ENCODE measurements around the gene MYO1A.

DNA sequence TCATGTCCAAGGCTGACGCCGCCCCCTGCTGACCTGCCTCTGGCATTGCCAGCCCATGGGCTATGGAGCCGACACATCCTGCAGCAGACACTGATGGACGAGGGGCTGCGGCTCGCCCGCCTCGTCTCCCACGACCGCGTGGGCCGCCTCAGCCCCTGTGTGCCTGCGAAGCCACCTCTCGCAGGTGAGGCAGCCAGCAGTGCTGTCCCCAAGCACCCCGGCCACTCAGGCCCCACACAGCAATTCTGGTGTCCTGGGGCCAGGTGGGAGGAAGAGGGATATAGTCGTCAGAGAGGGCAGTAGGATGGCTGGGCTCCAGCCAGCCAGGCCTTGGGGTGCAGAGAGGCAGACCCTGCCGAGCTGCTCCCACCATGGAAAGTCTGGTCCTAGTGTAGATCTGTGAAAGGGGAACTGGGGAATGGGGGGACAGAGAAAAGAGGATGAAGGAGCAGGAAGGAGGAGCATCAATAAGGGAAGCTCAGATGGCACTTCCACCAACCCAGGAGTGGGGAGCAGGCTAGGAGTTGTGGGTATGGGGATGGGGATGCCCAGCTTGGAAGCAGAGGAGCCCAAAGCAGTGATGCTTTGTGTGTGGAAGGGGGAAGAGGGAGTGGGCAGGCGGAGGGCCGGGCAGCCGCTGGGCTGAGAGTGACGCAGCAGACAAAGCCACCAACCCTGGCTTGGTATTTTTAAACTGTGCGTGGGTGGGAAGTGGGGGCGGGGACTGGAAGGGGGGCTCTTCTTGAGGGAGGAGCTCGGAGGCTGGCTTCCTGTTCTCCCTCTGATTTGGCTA is 43.7 kb upstream of the MYO1A start:
- TF ChIP-seq, protein P1, sequence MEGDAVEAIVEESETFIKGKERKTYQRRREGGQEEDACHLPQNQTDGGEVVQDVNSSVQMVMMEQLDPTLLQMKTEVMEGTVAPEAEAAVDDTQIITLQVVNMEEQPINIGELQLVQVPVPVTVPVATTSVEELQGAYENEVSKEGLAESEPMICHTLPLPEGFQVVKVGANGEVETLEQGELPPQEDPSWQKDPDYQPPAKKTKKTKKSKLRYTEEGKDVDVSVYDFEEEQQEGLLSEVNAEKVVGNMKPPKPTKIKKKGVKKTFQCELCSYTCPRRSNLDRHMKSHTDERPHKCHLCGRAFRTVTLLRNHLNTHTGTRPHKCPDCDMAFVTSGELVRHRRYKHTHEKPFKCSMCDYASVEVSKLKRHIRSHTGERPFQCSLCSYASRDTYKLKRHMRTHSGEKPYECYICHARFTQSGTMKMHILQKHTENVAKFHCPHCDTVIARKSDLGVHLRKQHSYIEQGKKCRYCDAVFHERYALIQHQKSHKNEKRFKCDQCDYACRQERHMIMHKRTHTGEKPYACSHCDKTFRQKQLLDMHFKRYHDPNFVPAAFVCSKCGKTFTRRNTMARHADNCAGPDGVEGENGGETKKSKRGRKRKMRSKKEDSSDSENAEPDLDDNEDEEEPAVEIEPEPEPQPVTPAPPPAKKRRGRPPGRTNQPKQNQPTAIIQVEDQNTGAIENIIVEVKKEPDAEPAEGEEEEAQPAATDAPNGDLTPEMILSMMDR (conservative IDR thresholded peaks at IDR 0.05; ENCODE audit: low read length) = peak; percentile 75
- no peak for TF ChIP-seq EZH2phosphoT487 (IDR thresholded peaks at IDR 0.05; ENCODE audit: borderline replicate concordance, low read depth, low read length)

All from OCI-LY7 (cell line).